GM19099 (cell line): ENCODE data around the gene PCBD1.

Experiments used
- POLR2A ChIP-seq: IDR thresholded peaks from 3 replicates; pipeline ENCODE4 v1.6.1; 2011; ENCODE audit warnings: low read depth; ENCODE audit not compliant: insufficient read length; ENCODE audit errors: extremely low read depth

Gene PCBD1

DNA sequence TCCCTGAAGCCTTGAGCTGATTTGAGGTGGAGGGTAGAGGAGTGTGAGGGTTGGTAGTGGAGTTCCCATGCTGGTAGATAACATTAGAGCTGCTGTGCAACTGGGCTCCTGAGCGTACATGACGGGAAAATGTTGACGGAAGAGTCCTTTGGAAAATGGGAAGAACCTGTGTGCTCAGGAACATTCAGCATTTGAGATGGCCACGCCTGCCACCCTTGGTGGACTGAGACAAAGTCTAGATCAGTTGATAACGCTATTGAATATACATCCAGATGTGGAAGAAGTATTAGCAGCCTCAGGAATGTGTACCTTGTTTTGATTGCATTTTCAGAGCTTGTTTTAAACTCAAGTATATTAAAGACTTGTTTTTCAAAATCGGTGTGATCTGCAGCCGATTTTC is 16.1 kb downstream of the PCBD1 start:
- TF ChIP-seq POLR2A = no peak

DNA sequence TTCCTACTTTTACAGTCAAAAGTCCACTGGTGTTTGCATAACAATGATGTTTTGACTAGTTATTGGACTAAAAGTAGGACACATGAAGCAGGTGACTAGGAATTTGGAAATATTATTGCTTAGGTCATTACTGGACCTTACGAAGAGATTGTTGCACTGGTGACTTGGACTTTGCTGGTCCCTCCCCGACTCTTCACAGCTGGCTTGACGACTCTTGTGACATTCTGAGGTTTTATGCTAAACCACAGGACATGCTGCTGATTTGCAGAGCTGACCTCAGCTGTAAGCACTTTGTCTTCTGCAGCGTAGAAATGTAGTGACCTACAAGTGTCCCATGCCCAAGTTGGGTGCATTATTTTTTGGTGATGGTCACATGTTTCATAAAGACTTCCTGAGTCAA is 21.9 kb downstream of the PCBD1 start:
- no peak for TF ChIP-seq POLR2A

DNA sequence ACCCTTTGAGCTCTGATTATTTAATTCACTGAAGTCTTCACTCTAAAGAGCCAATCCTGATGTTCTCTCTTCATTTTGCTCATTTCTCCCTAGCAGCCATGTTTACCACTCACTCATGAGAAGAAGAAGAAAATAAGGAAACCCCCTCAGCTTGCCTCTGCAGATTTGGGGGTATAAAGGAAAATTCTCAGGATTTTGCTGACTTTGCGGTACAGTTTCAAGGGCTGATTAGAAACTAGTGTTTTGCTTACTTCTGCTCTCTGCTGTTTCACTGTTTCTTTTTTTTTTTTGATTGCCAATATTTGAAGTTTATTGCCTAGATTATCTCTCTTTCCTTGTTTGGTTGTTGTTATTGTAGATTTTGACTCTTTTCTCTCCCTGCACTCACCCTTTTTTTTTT is 23.4 kb downstream of the PCBD1 start:
- TF ChIP-seq POLR2A = no peak

DNA sequence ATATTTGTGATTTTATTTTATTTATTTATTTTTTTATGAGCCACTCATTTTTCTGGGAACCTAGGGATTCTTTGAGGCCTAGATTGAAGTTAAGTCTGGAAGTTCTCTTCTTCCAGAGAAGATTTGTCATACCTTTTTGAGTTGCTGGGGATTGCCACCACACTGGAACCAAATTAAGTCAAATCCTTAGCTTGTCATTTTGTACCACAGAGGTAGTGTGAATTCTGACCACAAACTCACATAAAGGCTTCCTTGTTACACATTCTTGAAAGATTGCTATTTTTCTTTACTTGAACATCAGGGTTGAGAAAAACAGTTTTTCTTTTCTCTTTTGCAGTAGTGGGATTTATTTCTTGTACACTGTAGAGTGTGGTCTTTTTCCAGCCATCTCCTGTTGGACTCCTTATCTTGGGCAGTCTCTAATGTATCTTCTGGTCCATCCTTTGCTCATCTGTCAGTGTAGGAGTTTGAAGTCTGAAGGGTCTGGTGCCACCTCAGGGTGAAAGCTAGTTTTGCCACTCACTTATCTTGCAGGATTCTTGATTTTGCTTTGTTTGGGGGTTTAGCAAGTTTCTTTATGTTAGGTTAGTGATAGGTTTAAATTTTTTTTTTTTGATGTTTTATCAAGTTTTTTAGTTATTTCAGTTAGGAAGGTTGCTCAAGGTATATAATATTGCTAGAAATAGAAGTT is 24.8 kb downstream of the PCBD1 start:
- TF ChIP-seq POLR2A = no peak

DNA sequence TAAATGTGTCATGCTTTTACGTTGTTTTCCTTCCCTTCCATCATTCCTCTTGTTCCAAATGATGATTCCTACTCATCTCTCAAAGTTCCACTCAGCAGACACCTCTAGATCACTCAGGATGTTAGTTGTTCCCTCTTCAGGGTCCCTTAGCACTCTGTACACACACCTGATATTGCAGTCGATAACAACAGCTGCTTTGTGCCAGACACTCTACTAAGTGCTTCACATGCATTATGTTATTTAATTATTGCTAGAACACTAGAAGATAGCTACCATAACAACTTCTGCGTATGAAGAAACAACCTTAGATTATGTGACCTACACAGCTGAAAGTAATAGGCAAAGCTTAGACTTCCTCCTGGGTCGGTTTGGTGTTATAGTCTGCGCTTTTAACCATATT is 29.6 kb downstream of the PCBD1 start:
- no peak for TF ChIP-seq POLR2A

DNA sequence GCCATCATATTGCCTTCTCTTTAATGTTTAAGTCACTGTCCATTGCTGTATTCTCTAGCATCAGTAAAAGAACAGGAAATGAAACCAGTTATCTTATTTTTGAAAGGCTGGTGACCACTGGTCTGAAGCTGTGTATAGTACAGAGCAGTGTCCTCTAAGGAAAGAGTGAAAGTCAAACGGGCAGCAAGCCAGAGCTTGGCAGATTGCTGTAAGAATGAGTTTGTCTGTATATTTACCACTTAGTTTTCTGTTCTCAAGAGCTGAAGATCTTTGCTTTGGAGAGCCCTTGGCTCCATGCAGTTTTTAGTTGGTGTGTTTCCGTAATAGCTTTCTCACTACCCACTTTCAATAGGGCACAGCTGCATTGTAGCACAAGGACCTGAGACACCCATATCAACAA is 31.9 kb downstream of the PCBD1 start:
- no peak for TF ChIP-seq POLR2A

DNA sequence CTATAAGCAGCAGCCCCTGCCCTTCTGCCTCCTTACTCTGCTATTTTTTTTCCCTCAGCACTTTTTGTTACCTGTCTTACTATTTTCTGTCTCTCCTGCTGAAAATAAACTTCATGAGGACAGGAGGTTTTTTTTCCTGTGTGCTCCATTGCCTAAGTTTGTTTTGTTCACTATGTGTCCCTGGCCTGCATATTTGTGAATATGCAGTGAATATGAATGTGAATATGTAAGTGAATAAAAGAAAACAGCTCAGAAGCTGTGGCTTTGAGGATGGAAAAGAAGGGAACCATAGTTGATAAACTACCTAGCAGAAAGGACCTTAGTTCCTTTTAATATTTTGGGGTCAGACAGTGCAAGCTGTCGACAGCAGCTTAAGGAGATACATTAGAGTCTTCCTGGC is 34.9 kb downstream of the PCBD1 start:
- TF ChIP-seq POLR2A = no peak

DNA sequence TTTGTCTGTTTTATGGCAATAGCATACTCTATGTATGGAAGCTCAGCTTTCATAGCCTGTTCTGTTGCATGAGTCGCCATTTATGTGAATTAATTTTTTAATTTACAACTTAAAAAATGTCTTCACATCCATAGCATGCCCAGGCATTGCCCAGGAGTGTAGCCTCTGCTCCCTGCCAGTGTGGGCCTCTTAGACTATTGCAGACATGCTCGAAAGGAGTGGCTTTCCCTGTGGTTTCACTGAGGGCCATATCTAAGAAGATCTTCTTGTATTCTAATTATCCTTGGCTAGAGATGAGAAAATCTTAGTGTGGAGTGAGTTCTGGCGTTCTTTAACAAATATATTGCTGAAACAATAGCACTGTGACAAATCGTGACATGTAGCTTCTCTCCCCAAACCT is 35.3 kb downstream of the PCBD1 start:
- TF ChIP-seq POLR2A = no peak

DNA sequence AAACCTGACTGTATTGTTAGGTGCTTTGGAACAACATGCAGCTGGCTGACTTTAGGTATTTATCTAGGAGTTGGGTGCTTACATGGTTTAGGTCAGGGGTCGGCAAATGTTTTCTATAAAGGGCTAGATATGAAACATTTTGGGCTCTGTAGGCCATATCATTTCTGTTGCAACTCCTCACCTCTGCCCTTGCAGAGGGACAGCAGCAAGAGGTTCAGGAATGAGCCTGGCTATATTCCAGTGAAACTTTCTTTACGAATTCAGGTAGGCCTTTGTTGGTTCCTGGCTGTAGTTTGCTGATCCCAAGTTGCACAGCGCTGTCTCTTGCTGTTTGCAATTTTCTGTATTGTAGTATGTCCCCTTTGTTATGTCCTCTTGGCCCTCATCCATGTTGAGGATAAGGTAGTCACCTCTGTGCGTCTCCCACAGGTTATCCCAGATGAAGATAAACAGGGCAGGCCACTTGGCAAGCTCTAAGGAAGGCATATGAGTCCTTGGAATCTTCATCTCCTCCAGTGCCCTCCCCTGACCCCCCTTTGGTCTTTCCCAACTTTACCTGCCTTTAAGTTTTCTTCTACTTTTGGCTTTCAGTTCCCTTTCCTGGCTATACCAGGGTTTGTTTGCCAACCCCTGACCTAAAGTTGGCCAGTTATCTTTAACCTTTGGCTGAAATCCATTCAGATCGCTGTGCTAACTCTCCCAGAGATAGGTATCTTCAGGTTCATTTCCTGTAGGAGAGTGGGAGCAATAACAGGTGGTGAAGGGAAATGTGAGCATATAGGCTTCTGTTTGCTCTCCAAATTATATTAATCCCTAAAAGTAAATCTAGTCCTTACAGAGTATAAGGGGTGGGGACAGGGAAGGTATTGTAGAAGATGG is 36.5 kb downstream of the PCBD1 start:
- no peak for TF ChIP-seq POLR2A

DNA sequence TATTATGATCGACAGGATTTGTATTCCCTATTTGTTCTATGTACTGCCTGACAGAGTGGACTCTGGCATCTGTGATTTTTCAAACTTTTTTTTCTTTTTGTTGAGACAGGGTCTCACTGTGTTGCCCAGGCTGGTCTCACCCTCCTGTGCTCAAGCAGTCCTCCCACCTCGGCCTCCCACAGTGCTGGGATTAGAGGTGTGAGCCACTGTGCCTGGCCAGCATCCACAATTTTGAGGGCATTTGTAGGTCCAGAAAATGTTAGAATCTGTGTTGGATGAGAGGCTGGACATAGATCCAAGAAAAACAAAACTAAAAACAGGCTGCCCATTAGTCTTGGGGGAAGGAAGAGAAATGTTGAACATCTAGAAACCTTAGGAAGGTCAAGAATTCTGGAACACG is 38.3 kb downstream of the PCBD1 start:
- TF ChIP-seq POLR2A = no peak

DNA sequence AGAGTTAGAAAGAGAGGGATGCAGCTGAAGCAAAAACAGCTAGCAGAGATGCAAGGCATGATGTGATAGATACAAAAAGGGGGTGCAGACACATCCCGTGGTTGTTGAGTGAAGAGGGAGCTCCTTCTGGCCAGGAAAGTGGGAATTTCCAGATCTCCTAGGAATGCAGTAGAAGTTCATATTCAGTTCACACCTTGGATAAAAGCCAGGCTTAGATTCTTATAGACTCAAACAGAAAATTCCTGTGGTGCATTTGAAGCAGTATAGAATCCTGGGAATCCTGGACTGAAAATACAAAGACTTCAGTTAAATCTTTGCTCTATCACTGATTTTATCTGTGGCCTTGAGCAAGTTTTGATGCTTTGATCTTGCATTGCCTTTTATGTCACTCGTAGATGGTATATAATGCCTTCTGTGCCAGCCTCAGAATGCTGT is 38.8 kb downstream of the PCBD1 start:
- TF ChIP-seq POLR2A = no peak

DNA sequence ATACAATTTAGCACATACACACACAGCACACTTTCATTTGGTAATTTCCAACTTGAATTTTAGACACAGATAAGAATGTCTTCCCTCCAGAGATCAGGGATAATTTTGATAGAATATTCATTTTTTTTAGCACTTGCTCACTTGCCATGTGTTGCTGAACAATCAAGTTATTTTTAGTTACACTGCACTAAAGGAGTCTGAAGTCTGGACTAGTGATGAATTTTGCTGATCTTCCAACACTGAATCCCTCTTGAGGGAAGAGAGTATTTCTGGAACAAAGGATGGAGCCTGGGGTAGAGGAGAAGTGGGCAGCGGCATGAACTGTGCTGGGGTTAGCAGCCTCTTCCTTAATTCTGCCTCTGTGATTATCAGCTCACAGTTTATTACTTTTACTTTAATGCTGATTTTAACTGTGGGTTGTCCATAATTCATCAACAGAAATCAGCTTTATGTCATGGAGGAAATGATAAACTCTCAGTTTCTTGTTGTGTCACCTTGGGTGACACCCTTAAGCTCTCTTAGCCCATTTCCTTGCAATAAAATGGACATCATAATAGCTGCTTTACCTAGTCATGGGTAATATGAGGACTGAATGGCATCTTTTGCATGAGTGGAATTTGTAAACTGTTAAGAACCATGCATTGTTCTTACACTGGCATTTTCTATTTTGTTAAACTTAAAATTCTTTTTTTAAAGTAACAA is 40.6 kb downstream of the PCBD1 start:
- no peak for TF ChIP-seq POLR2A

DNA sequence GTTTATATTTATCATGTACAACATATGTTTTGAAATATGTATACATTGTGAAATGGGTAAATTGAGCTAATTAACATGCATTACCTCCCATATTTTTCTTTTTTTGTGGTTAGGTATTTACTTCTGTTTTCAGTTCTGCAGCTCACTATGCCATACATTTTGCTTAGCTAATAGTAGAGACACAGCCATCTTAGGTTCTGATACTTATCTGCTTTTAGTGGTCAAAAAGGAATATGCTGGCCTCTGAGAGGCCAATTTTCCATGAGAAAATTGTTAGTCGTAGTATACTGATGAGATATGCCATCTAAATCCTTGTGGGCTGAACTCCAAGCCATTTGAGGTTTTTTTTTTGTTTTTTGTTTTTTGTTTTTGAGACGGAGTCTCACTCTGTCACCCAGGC is 41.6 kb downstream of the PCBD1 start:
- no peak for TF ChIP-seq POLR2A

DNA sequence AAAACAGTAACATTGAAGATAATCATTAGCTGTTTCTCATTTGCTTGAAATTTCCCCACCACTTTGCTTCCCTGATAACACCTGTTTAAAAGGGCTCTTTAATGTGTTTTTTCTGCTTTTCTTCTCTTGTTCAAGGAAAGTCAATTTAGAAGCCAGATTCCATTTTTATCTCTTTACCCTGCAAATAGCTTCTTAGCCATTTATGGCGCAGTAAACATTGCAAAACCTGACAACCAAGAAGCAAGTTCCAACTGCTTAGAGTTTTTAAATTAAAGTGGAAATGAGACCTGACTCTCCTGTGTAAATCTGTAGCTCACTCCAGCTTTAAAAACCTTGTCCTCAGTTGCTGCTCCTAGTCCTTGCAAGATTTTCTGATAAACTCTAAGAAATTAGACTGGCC is 42.5 kb downstream of the PCBD1 start:
- no peak for TF ChIP-seq POLR2A

DNA sequence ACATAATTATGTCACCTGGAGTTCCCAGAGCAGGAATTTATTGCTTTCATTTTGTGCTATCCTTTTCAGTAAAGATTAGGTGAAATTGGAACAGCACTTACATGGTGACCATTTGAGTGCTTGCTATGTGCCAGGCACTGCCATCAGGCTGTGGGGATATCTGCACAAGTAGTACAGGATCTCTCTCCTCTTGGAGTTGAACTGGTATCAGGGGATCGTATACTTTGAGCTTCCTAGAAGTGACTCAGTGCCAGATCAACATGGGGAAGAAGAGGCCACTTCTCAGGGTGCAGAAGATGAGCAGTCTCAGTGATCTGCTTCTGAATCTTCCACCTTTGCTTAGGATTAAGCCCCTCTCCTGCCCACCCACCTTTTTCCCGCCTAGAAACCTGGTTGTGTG is 43.1 kb downstream of the PCBD1 start:
- no peak for TF ChIP-seq POLR2A
